Measurements from ENCODE around the gene WDR88. TPM values are rescaled to one million over a fixed set of nuclear protein-coding genes. Genes with fewer than 3 reads are reported as not detected.

Gene WDR88
- total RNA-seq, 1 donor from 2014 or later, result not detected

- no peak for FAIRE-seq
- Histone ChIP-seq H3K4me3 (ENCODE audit: low read depth, low read length) (no peak overlapping the region), H3K36me3 (ENCODE audit: control insufficient read depth, insufficient read depth, low read length) (no peaks in the 10 kb centered on the region), H3K27me3 (ENCODE audit: control insufficient read depth, insufficient read depth, low read length) (no peaks in the 10 kb centered on the region)
- no peak for TF ChIP-seq CTCF (IDR thresholded peaks at IDR 0.05; ENCODE audit: insufficient read depth, low read length, severe bottlenecking)
- DNase-seq (ENCODE audit: low read depth), result no peak
These were observed 35.5 kb downstream of the WDR88 start for GRCh38 chr19:33167438-33167837.

- Histone ChIP-seq H3K27me3 (ENCODE audit: control insufficient read depth, insufficient read depth, low read length) (no peaks in the 10 kb centered on the region), H3K36me3 (ENCODE audit: control insufficient read depth, insufficient read depth, low read length) (no peaks in the 10 kb centered on the region), H3K4me3 (ENCODE audit: low read depth, low read length) (no peak overlapping the region)
- no peak for FAIRE-seq
- TF ChIP-seq CTCF (IDR thresholded peaks at IDR 0.05; ENCODE audit: insufficient read depth, low read length, severe bottlenecking), result no peak
- DNase-seq (ENCODE audit: low read depth), result no peak
These were observed 36.6 kb downstream of the WDR88 start for GRCh38 chr19:33168528-33168927.

DNA sequence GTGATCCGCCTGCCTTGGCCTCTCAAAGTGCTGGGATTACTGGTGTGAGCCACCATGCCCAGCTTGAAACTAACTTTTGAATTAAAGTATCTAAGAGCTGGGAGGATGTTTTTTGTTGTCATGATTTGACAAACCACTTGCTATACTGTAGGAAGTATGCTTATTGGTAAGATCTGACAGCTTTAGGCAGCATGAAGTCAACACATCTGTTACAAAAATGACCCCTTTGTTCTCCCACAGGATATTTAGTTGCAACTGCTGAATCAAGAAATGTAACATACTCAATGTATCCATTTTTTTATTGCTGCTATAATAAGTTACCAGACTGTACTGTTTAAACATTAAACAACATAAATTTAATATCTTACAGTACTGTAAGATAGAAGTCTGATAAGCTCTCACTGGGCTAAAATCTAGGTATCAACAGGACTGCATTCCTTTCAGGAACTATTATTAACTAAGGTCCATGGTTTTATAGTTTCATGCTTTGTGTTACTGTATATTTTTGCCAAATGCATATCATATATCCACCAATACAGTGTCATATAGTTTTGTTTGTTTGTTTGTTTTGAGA lies 39.4 kb downstream of the WDR88 start:
- TF ChIP-seq CTCF (IDR thresholded peaks at IDR 0.05; ENCODE audit: insufficient read depth, low read length, severe bottlenecking), result no peak
- DNase-seq (ENCODE audit: low read depth), result no peak
- no peak for FAIRE-seq
- Histone ChIP-seq H3K4me3 (ENCODE audit: low read depth, low read length) (no peak overlapping the region), H3K27me3 (ENCODE audit: control insufficient read depth, insufficient read depth, low read length) (no peaks in the 10 kb centered on the region), H3K36me3 (ENCODE audit: control insufficient read depth, insufficient read depth, low read length) (no peaks in the 10 kb centered on the region)

GRCh38 chr19:33171916-33172359 lies 40.0 kb downstream of the WDR88 start:
- H3K36me3 ChIP-seq (ENCODE audit: control insufficient read depth, insufficient read depth, low read length), result no peaks in the 10 kb centered on the region
- no peak overlapping the region for H3K4me3 ChIP-seq (ENCODE audit: low read depth, low read length)
- H3K27me3 ChIP-seq (ENCODE audit: control insufficient read depth, insufficient read depth, low read length), result no peaks in the 10 kb centered on the region
- DNase-seq (ENCODE audit: low read depth), result peak; percentile 24
- TF ChIP-seq CTCF (IDR thresholded peaks at IDR 0.05; ENCODE audit: insufficient read depth, low read length, severe bottlenecking), result no peak
- FAIRE-seq, result no peak

DNA sequence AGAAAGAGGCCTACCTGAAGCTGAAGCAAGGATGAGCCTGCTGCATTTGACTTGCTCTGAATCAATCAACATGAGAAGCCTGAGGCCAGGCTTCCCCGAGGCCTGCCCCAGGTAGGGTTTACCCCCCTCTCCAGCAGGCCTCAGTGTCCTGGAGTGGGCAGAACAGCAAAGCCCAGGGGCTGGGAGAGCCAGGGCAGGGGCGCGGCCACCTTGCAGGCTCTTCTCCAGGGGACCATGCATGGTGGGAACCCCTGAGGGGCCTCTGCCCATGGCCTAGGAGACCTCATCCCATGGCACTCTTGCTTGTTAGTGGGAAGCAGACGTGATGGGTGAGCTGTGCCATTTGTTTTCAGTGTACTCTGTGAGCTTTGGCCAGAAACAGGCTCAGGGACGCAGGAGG lies 42.3 kb downstream of the WDR88 start:
- Histone ChIP-seq H3K27me3 (ENCODE audit: control insufficient read depth, insufficient read depth, low read length) (no peaks in the 10 kb centered on the region), H3K36me3 (ENCODE audit: control insufficient read depth, insufficient read depth, low read length) (no peaks in the 10 kb centered on the region), H3K4me3 (ENCODE audit: low read depth, low read length) (no peak overlapping the region)
- DNase-seq (ENCODE audit: low read depth) (no peak), FAIRE-seq (no peak)
- TF ChIP-seq CTCF (IDR thresholded peaks at IDR 0.05; ENCODE audit: insufficient read depth, low read length, severe bottlenecking), result no peak

- FAIRE-seq (no peak), DNase-seq (ENCODE audit: low read depth) (no peak)
- TF ChIP-seq CTCF (IDR thresholded peaks at IDR 0.05; ENCODE audit: insufficient read depth, low read length, severe bottlenecking), result no peak
- Histone ChIP-seq H3K36me3 (ENCODE audit: control insufficient read depth, insufficient read depth, low read length) (no peaks in the 10 kb centered on the region), H3K27me3 (ENCODE audit: control insufficient read depth, insufficient read depth, low read length) (no peaks in the 10 kb centered on the region), H3K4me3 (ENCODE audit: low read depth, low read length) (no peak overlapping the region)
These were observed 43.4 kb downstream of the WDR88 start for GRCh38 chr19:33175156-33175782.

Measured in bronchial epithelial cell (primary cell).